Measurements from ENCODE around the gene ARHGAP6. TPM values are rescaled to one million over a fixed set of nuclear protein-coding genes. Genes with fewer than 3 reads are reported as not detected.

ARHGAP6 gene
- total and polyA plus RNA-seq, 2 donors from 2014 or later, result 6.0 to 20.4 TPM

DNA sequence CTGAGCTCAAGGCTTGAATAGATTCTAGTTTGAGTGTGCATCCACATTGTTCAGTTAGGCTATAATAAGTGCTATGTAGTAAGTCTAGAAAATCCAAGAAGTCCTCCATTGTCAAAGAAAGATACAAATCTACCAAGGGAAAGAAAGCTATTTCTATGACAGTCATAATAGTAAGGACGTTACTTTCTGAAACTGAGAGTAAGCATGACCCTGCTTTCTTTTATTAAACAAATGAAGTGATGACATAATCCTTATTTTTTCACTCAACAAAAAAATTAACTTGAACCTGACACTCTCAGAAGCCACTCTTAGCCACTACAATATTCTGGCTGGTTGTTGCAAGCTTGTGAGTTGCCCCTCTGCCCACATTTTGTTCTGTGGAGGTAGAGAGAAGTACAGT is 406.3 kb downstream of the ARHGAP6 start:
- H3K4me1 ChIP-seq (ENCODE audit: control insufficient read depth in 2 of 3, insufficient read depth in 2 of 3, low read depth in 1 of 3, low read length in 3 of 3), result no peaks in the 10 kb centered on the region
- intact Hi-C loops (cut with DNase I), result no loop called here
- H3K9ac ChIP-seq (ENCODE audit: low read length in 3 of 3), result no peak overlapping the region
- H3K4me3 ChIP-seq (ENCODE audit: low read length in 3 of 3), result no peak overlapping the region
- DNase-seq (no peak), FAIRE-seq (no peak)
- TF ChIP-seq, protein P1, sequence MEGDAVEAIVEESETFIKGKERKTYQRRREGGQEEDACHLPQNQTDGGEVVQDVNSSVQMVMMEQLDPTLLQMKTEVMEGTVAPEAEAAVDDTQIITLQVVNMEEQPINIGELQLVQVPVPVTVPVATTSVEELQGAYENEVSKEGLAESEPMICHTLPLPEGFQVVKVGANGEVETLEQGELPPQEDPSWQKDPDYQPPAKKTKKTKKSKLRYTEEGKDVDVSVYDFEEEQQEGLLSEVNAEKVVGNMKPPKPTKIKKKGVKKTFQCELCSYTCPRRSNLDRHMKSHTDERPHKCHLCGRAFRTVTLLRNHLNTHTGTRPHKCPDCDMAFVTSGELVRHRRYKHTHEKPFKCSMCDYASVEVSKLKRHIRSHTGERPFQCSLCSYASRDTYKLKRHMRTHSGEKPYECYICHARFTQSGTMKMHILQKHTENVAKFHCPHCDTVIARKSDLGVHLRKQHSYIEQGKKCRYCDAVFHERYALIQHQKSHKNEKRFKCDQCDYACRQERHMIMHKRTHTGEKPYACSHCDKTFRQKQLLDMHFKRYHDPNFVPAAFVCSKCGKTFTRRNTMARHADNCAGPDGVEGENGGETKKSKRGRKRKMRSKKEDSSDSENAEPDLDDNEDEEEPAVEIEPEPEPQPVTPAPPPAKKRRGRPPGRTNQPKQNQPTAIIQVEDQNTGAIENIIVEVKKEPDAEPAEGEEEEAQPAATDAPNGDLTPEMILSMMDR (IDR thresholded peaks at IDR 0.05; ENCODE audit: borderline replicate concordance, extremely low read depth, insufficient read depth), result no peak
- no peaks in the 10 kb centered on the region for H3K9me3 ChIP-seq (ENCODE audit: control insufficient read depth in 2 of 3, insufficient read depth in 1 of 3, low read length in 3 of 3)
- H3K36me3 ChIP-seq (ENCODE audit: control insufficient read depth in 2 of 3, insufficient read depth in 3 of 3, low read length in 3 of 3), result no peaks in the 10 kb centered on the region
- no peaks in the 10 kb centered on the region for H3K27me3 ChIP-seq (ENCODE audit: control insufficient read depth, insufficient read depth, low read length)
- no peak overlapping the region for H3K27ac ChIP-seq (ENCODE audit: low read depth in 2 of 2, low read length in 2 of 2)

DNA sequence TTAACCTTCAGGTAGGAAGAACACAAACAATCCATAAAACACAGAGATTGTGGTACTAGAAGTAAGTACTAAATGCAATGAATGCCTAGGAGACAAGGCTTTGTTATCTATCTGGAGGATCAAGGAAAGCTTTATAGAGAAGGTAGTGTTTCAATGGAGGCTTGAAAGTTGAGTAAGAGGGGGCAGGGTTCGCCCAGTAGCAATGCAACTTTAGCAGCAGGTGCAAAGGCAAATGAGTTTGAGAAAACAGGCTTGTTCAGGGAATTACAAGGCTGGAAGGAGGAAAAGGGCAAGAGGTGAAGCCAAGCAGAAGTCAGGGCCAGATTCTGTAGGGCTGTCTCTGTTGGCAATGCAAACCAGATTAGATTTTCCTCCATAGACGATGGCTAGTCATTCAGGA is 408.0 kb downstream of the ARHGAP6 start:
- Histone ChIP-seq H3K9ac (ENCODE audit: low read length in 3 of 3) (no peak overlapping the region), H3K27ac (ENCODE audit: low read depth in 2 of 2, low read length in 2 of 2) (no peak overlapping the region), H3K4me3 (ENCODE audit: low read length in 3 of 3) (no peak overlapping the region), H3K9me3 (ENCODE audit: control insufficient read depth in 2 of 3, insufficient read depth in 1 of 3, low read length in 3 of 3) (no peaks in the 10 kb centered on the region), H3K36me3 (ENCODE audit: control insufficient read depth in 2 of 3, insufficient read depth in 3 of 3, low read length in 3 of 3) (no peaks in the 10 kb centered on the region), H3K27me3 (ENCODE audit: control insufficient read depth, insufficient read depth, low read length) (no peaks in the 10 kb centered on the region), H3K4me1 (ENCODE audit: control insufficient read depth in 2 of 3, insufficient read depth in 2 of 3, low read depth in 1 of 3, low read length in 3 of 3) (no peaks in the 10 kb centered on the region)
- FAIRE-seq (no peak), DNase-seq (no peak)
- intact Hi-C loops (cut with DNase I), result no loop called here
- TF ChIP-seq, protein P1 (IDR thresholded peaks at IDR 0.05; ENCODE audit: borderline replicate concordance, extremely low read depth, insufficient read depth), result no peak

DNA sequence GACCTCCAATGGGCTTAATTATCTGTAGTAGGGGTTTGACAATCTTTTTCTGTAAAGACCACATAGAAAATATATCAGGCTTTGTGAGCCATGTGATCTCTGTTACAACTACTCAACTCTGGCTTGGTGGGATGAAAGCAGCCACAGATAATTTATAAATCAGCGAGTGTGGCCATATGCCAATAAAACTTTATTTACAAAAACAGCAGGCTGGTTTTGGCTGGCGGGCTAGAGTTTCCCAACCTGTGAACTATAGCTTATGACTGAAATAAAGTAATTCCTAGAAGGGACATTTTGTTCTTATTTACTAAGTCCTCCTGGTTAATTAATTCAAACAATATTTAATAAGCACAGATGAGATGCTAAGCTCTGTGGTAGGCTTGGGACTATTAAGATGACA is 408.4 kb downstream of the ARHGAP6 start:
- no peaks in the 10 kb centered on the region for H3K27me3 ChIP-seq (ENCODE audit: control insufficient read depth, insufficient read depth, low read length)
- H3K27ac ChIP-seq (ENCODE audit: low read depth in 2 of 2, low read length in 2 of 2), result no peak overlapping the region
- no peaks in the 10 kb centered on the region for H3K9me3 ChIP-seq (ENCODE audit: control insufficient read depth in 2 of 3, insufficient read depth in 1 of 3, low read length in 3 of 3)
- H3K36me3 ChIP-seq (ENCODE audit: control insufficient read depth in 2 of 3, insufficient read depth in 3 of 3, low read length in 3 of 3), result no peaks in the 10 kb centered on the region
- no peak for DNase-seq
- no peak overlapping the region for H3K4me3 ChIP-seq (ENCODE audit: low read length in 3 of 3)
- no peak for FAIRE-seq
- TF ChIP-seq, protein P1 (IDR thresholded peaks at IDR 0.05; ENCODE audit: borderline replicate concordance, extremely low read depth, insufficient read depth), result no peak
- H3K9ac ChIP-seq (ENCODE audit: low read length in 3 of 3), result no peak overlapping the region
- H3K4me1 ChIP-seq (ENCODE audit: control insufficient read depth in 2 of 3, insufficient read depth in 2 of 3, low read depth in 1 of 3, low read length in 3 of 3), result no peaks in the 10 kb centered on the region
- intact Hi-C loops (cut with DNase I), result no loop called here

DNA sequence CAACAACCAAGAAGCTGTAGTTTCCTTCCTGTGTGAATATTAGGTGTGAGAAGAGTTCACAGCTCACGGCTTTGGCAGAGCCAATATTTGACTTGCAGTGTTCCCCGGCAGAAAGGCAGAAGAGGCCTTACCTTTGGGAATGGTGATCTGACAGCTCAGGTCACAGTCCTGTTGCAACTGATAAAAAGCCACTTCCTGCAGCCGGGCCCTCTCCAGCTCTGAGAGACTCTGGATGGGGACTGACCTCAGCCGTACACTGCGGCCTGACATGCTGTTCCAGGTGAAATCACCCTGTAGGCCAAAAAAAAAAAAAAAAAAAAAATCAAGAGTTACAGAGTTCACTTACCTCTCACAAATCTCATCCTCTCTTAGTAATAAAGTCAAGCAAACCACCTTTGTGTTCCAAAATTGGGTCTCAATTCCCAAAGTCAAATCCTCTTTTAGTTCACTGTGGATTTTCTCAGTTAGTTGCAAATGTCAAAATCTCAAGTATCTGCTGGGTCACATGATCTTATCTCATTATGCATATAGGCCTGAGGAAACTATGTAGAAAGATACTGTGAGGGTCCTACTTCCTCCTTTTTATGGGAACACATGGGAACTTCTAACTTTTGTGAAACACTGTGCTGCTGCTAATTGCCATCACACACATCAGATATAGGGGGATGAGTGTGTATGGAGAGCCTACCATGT is 411.2 kb downstream of the ARHGAP6 start:
- no peaks in the 10 kb centered on the region for H3K9me3 ChIP-seq (ENCODE audit: control insufficient read depth in 2 of 3, insufficient read depth in 1 of 3, low read length in 3 of 3)
- intact Hi-C loops (cut with DNase I), result no loop called here
- H3K4me1 ChIP-seq (ENCODE audit: control insufficient read depth in 2 of 3, insufficient read depth in 2 of 3, low read depth in 1 of 3, low read length in 3 of 3), result no peaks in the 10 kb centered on the region
- H3K4me3 ChIP-seq (ENCODE audit: low read length in 3 of 3), result no peak overlapping the region
- no peak overlapping the region for H3K9ac ChIP-seq (ENCODE audit: low read length in 3 of 3)
- H3K36me3 ChIP-seq (ENCODE audit: control insufficient read depth in 2 of 3, insufficient read depth in 3 of 3, low read length in 3 of 3), result no peaks in the 10 kb centered on the region
- TF ChIP-seq, protein P1 (IDR thresholded peaks at IDR 0.05; ENCODE audit: borderline replicate concordance, extremely low read depth, insufficient read depth), result no peak
- no peak overlapping the region for H3K27ac ChIP-seq (ENCODE audit: low read depth in 2 of 2, low read length in 2 of 2)
- FAIRE-seq (no peak), DNase-seq (no peak)
- no peaks in the 10 kb centered on the region for H3K27me3 ChIP-seq (ENCODE audit: control insufficient read depth, insufficient read depth, low read length)

All from kidney (tissue), 14 donors.